Myocyte (in vitro differentiated cells): ENCODE measurements around the gene ANKRD39. TPM values are rescaled to one million over a fixed set of nuclear protein-coding genes. Genes with fewer than 3 reads are reported as not detected.
A peak's percentile ranks its signal among the peaks of the same experiment; 100 is the strongest.
"Not testable (repeated sequence)": the region's sequence is repeated elsewhere in the genome, so short reads cannot be mapped to it uniquely, and the experiment has no call there.

Source experiments
- DNase-seq: peaks from one replicate; pipeline ENCODE4 v3.0.0-alpha.2; 2012; ENCODE audit warnings: low read depth
- polyA plus RNA-seq: library from polyadenylated mRNA; unstranded; fragments of >200 nt; gene quantifications from one replicate; pipeline ENCODE4 v1.2.1, GENCODE V29; 2012; ENCODE audit warnings: missing spikeins
- total RNA-seq: library from RNA; depleted of rRNA; stranded (reverse); fragments of >200 nt; gene quantifications from 2 replicates; pipeline ENCODE4 v1.2.3, GENCODE V29; 2014

The ANKRD39 gene, protein sequence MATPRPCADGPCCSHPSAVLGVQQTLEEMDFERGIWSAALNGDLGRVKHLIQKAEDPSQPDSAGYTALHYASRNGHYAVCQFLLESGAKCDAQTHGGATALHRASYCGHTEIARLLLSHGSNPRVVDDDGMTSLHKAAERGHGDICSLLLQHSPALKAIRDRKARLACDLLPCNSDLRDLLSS
- total RNA-seq: 10.5 and 15.6 TPM in 2 replicates
- polyA plus RNA-seq: 14.9 TPM

- peak; percentile 98 for DNase-seq
These were observed at the start of gene ANKRD39 for GRCh38 chr2:96857667-96858372. TSS of gene ANKRD39 (minus strand) at chr2:96858016. CDS start at chr2:96857987, 29 bp downstream.

DNA sequence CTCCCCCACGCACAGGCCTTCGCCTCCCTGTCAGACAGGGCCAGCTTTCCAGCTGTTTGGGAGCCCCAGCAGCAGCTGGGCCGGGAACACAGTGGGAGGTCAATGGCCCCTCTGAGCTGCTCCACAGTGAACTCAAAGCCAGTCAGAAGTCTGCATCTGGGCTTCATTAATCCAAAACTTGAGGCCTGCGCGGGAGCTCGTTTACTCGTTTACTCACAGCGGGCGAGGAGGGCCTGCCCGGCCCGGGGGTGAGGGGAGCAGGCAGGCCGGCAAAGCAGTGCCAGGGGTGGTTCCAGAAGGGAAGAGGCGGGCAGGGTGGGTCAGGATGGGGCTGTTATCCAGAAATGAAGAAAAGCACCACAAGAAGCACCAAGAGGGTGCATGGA lies 48.9 kb upstream of the ANKRD39 start:
- DNase-seq: peak; percentile 69

DNA sequence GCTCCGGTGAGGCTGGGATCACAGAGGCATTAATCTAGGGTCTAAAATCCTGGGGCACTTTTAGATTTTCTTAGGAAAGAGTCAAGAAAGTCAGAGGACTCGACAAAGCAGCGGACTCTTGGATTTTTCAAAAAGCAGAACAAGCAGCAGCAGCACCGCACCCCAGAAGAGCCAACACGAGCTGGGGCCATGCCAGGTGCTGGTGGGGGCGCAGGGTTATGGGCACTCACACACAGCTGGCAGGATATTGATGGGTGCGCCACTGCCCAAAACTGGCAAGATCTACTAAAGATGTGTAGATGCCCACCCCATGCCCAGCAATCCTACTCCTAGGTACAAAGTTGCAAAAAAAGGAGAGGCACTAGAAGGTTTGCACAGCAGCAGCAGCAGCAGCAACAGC lies 46.0 kb upstream of the ANKRD39 start:
- no peak for DNase-seq

DNA sequence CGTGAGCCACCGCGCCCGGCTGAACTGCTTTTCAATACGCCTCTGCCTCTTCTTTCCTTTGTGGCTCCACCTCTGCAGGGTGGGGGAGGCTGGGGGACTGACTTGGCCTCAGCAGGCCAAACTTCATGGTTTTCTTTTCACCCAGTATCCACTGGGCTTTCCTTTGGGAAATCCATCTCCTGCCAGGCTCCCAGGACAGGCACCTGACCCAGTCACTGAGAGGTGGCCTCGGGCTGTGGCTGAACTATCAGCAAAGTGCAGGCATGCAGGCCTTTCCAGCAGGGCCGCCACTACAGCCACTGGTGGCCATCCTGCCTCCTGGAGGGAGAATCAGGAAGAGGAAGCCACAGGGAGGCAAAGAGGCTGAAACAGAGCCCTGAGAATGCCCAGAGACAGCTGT lies 45.5 kb upstream of the ANKRD39 start:
- no peak for DNase-seq

GRCh38 chr2:96900237-96900636 lies 42.4 kb upstream of the ANKRD39 start:
- no peak for DNase-seq

- DNase-seq: no peak
These were observed 41.6 kb upstream of the ANKRD39 start for GRCh38 chr2:96899413-96899741.

DNA sequence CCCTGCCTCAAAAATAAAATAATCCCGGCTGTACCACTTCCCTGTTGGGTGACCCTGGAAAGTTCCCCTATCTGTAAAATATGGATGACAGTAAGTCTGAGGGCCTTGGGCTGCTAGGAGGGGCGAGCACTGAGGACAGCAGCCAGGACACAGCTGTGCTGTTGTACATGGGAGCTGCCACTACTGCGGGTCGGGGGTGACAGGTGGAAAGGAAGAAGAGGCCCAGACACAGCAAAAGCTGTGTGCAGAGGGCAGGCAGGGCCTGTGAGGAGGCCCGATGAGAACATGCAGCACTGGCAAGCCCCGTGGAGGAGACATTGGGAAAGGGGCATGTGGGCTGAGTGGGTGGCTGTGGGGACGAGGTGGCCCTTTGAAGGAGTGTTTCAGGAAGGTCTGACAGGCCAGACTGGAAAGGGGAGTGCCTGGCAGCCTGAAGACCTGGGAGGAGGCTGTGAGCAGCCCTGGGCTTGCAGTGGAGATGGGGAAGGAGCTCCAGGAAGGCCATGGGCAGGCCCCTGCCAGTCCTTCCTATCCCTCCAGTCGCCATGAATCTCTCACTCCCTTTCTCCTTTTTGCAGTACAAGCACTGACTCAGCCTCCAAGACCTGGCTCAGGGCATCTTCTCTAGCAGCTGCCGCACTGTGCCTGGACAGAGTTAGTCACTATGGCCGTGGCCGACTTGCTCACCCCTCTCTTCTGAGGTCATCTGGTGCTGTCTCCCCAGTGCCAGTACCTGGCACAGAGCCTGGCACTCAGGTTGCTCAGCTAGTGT lies 41.0 kb upstream of the ANKRD39 start:
- peak; percentile 78 for DNase-seq

DNA sequence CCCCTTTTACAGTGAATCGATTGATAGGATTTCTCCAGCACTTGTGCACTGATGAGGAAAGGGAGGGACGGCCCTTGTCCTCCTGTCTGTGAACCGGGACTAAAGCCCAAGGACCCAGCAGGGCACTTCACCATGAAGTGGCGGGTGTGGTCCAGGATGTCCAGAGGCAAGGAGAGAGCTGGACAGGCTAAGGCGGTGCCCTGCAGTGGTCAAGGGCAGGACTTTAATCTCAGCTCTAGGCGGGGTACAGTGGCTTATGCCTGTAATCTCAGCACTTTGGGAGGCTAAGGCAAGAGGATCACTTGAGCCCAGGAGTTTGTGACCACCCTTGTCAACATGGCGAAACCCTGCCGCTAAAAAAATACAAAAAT lies 40.3 kb upstream of the ANKRD39 start:
- no peak for DNase-seq

DNA sequence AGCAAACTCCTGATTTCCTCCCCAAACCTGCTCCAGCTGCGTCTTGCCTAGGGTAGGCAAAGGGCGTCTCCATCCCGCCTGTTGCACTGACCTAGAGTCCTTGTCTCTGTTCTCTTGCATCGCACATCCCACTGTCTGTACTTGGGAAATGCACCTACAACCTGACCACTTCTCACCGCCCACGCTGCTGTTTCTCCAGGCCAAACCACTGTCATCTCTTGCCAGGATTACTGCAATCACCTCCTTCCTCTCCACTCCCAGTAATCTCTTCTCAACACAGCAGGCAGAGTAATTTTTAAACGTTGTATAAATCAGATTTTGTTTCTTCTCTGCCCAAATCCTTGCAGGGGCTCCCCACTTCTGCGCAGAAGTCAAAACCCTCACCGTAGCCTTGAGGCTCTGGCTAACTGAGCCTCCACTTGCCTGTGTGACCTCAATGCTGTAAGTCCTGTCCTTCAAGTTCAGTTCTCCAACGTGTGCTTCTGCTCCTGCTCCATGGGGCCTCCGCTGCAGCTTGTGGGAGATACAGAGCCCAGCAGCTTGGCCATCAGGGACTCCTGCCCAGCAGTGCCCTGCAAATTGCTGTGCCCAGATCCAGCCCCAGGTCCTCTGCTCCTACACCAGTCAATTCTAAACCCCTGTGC lies 39.8 kb upstream of the ANKRD39 start:
- DNase-seq: no peak

DNA sequence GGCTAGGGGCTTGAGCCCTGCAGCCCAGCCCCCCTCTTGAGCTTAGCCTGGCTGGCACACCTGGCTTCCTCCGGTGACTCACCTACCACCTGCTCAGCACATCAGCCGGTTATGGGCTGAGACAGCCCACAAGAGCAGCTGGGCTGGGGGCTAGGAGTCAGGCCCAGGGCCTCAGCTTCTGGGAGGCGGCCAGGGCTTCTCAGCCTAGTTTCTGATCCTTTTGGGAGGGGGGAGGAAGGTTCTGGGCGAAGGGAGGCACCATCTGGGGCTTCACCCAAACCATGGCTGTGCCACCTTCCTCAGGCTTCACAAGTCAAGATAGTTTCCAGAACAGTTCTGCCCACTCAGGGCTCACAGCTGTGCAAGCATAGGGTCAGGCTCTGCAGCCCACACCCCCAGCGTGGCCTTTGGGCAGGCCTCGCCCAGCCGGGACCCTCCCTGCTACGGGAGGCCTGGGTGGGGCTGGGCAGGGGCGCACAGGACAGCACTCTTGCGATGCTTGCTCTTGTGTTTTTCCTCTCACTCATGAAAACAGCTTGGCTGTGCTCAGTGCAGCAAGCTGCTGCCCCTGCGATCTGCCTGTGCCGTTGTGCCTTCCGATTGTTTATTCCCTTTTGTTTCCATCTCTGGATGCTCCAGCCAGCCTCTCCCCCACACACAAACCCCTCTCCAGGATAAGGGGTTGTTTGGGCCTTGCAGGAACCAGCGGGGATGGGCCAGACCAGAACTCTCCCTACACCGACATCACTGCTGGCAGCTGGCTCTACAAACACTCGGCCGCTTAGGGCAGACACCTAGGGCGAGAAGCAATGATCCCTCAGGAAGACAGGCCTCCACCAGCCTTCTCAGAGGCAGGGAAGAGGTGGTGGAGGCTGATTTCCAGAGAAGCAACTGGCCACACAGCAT lies 38.2 kb upstream of the ANKRD39 start:
- DNase-seq: peak; percentile 92

DNA sequence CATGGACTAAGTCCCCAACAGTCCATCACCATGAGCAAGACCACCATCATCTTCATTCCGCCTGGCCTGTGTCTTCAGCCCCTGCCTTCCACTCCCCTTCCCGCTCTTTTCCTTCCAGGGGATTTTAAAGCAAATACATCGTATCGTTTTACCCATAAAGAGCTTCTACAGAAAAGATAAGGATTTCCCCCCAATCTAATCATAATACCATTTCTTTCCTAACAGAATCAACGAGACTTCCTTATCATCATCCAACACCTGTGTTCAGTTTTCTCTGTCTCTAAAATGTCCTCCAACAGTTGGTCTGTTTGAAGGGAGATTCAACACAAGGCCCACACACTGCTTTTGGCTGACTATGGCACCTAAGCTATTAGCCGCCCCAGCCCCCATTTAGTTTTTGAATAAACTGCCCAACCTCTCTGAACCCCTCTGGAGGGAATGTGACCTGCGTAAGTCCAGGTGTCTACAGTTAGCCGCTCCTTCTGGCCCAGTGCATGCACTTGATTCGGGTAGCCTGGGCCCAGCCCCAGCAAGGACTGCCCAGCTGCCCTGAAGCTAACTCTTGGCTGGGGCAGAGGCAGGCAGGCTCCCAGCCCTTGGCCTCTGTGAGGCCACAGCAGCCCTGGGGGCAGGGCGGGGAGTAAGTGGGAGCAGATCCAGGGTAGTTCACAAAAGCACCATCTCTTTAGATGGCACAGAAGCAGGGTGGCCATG lies 37.4 kb upstream of the ANKRD39 start:
- no peak for DNase-seq

DNA sequence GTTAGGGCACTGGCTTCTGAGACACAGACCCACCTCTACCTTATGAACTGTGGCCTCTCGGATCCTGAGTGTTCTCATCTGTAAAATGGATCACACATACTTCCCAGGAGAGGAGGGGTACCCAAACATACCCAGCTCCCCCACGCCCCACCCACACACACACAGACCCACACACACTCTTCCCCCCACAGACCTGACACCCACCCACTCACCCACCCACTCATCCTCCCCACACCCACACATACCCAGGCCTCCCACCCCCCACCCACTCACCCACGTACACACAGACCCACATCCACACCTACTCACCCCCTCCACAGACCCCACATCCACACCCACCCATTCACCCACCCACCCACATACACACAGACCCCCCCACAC lies 36.3 kb upstream of the ANKRD39 start:
- DNase-seq: no peak

GRCh38 chr2:96893289-96894150 lies 35.7 kb upstream of the ANKRD39 start:
- DNase-seq: peak; percentile 41

DNA sequence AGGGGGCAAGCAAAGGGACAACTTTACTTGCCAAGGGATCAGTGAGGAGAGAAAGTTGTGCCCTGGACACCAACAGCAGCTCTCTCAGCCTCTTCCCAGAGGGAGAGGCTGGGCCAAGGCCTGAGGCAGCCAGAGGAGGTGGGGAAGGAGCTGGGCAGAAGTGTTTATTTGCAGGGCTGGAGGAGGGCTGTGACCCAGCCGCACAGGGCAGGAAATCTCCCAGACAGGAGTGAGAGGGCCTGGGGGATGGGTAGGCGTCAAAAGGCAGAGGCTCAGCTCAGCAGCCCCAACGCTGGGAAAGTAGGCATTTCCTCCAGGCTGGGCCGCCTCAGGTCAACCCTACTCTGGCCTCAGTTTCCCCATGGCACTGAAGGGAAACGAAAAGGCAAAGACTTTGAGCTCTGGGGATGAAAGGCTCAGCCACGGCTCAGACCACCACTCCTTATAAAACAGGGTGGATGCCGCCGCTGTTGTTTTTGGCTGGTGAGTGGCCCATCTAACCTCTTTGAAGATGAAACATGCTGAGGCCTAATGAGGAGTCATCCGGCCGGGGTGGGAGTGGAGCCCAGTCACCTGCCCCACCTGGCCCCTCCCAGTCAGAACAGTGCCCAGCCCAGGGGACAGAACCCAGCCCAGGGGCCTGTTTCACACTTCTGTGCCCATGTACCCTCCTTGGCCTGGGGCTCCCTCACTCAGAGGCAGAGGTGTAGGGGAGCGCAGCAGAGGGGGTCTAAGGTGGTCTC lies 33.9 kb upstream of the ANKRD39 start:
- DNase-seq: peak; percentile 45

GRCh38 chr2:96890726-96891385 lies 33.0 kb upstream of the ANKRD39 start:
- no peak for DNase-seq

- DNase-seq: no peak
These were observed 32.4 kb upstream of the ANKRD39 start for GRCh38 chr2:96890252-96890651.

DNA sequence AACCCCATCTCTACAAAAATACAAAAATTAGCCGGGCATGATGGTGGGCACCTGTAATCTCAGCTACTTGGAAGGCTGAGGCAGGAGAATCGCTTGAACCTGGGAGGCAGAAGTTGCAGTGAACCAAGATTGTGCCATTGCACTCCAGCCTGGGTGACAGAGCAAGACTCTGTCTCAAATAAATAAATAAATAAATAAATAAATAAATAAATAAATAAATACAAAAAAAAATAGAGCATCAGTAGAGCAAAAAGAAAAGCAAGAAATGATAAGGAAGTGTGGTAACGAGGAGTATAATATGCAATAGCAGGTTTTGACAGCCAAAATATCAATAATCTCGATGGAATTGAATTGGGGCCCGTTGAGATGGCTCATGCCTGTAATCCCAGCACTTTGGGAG lies 31.7 kb upstream of the ANKRD39 start:
- DNase-seq: not testable (repeated sequence)
